ENCODE data around the gene APBB2.

APBB2 gene

GRCh38 chr4:40804598-40804997 lies 409.7 kb downstream of the APBB2 start:
- DNase-seq = no peak

DNA sequence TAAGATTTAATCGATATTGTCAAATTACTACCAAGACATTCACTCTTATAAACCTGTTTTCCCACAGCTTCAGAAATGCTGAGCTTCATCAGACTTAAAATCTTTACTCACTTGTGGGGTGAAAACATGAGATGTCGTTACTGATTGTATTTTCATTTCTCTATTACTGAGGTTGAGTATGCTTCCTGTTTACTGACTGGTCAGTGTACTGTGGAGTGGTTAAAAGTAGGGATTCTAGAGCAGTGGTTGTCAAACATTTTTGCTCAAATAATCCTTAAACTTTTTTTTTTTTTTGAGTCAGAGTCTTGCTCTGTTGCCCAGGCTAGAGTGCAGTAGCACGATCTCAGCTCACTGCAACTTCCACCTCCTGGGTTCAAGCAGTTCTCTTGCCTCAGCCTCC lies 414.3 kb downstream of the APBB2 start:
- DNase-seq = no peak

DNA sequence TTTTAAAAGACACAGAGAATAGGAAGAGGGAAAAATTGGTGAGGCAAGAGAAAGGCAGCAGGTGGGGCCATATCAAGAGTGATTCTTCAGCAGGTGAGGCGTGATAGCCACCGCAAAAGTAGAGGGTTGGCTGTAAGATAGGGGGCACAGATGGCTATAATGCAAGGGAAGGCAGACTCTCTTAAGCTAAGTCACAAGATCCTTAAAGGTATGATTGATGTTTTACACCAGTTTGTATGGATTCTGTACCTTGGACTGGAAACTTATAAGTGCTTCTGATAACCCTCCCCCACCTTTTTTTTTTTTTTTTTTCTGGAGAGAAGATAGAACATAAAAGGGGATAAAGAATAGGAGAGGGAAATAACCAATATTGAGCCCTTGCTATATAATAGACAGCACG lies 424.6 kb downstream of the APBB2 start:
- DNase-seq = no peak

DNA sequence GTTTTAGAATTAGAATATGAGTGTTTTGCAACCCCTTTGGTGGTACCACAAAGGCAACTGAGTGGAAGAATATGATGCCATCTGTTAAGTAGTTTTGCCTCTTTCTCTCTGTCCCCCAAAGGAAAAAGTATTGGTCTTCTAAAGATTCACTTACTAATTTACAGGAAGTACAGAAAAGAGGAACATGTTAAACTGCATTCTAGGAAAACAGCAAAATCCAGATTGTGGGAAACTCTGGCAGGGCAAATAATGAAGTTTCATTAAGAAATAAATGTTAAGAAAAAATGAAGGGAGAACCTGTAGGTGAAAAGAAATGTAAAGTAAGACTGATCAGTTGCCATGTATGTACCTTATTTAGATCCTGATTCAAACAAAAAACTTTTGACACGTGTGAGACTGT lies 425.3 kb downstream of the APBB2 start:
- DNase-seq = peak; percentile 39 to 48

GRCh38 chr4:40788331-40788730 lies 426.0 kb downstream of the APBB2 start:
- DNase-seq = no peak

DNA sequence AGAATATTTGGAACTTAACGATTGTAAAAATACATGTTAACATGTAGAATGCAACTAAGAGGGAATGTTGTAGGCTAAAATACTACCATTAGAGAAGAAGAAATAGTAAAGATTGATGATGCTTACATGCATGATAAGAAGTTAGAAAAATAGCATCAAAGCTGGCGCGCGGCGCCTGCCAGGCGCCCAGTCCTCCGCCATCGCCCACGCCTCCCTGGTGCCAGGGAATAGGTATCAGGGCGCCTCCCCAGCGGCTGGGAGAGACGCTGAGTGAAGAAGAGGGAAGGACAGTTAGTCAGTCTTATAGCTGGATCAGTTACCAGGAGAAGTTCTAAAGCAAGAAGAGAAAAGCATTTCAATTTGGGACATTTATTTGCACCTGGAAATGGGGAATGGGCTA lies 428.6 kb downstream of the APBB2 start:
- no peak for DNase-seq

DNA sequence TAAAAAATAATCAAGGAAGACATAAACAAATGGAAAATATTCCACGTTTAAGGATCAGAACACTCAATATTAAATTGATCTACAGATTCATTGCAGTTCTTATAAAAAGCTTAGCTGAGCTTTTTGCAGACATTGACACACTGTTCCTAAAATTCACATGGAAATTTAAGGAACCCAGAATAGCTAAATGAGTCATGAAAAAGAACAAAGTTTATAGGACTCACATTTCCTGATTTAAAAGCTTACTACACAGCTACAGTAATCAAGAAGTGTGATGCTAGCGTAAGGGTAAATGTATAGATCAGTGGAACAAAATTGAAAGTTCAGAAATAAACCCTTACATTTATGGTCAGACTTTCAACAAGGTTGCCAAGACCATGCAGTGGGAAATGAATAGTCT lies 431.5 kb downstream of the APBB2 start:
- DNase-seq = no peak

- DNase-seq = no peak
These were observed 436.3 kb downstream of the APBB2 start for GRCh38 chr4:40778090-40778489.

GRCh38 chr4:40769266-40769665 lies 445.1 kb downstream of the APBB2 start:
- no peak for DNase-seq

DNA sequence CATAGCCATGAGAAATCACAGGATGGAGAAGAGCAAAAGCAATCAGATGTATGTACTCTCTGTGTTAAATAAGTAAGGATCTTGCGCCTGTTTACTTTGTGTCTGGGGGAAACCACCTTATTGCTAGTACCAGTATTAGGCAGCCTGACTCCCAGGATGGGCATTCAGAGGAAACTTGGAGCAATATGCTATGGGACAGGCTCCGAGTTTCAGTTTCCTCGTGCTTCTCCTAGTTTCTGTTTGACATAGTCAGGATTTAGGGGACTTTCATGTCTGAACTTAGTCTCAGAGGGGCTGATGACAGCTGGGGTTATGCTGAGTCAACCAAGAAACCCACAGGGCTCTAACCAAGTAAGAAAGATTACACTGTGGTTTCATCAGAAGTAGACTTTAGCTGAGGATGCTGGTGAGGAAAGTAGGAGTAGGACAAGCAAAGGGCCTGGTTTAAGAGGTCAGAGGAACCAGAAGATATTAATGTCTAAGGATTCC lies 451.1 kb downstream of the APBB2 start:
- DNase-seq = no peak
